NCI-H226 (cell line): ENCODE measurements around the gene CYP1B1.
"Not testable (repeated sequence)": the region's sequence is repeated elsewhere in the genome, so short reads cannot be mapped to it uniquely, and the experiment has no call there.

Experiments
- DNase-seq: peaks from one replicate; pipeline ENCODE4 v3.0.0-alpha.2; 2015

CYP1B1 gene

GRCh38 chr2:38030635-38031355 is 45.2 kb downstream of the CYP1B1 start:
- DNase-seq, result no peak

GRCh38 chr2:38029512-38029911 is 46.4 kb downstream of the CYP1B1 start:
- DNase-seq, result no peak

GRCh38 chr2:38028829-38029228 is 47.1 kb downstream of the CYP1B1 start:
- DNase-seq, result no peak

- DNase-seq, result no peak
These were observed 49.1 kb downstream of the CYP1B1 start for GRCh38 chr2:38026846-38027245.

GRCh38 chr2:38021589-38021988 is 54.4 kb downstream of the CYP1B1 start:
- no peak for DNase-seq

GRCh38 chr2:38020359-38021069 is 55.4 kb downstream of the CYP1B1 start:
- not testable (repeated sequence) for DNase-seq

- no peak for DNase-seq
These were observed 58.1 kb downstream of the CYP1B1 start for GRCh38 chr2:38017836-38018235.
